GM19467 (cell line): ENCODE data around the gene UBASH3A.

Source experiments
- ATAC-seq: cut with Tn5 transposase; IDR thresholded peaks from one replicate; pipeline ENCODE4 v1.9.1; 2021; ENCODE audit warnings: mild to moderate bottlenecking, moderate library complexity; ENCODE audit not compliant: unreplicated experiment

Gene UBASH3A

GRCh38 chr21:42388740-42389448 is 14.8 kb upstream of the UBASH3A start:
- ATAC-seq: no peak

GRCh38 chr21:42389449-42389835 is 14.3 kb upstream of the UBASH3A start:
- no peak for ATAC-seq

GRCh38 chr21:42390193-42390592 is 13.5 kb upstream of the UBASH3A start:
- no peak for ATAC-seq

GRCh38 chr21:42390696-42391095 is 13.0 kb upstream of the UBASH3A start:
- no peak for ATAC-seq

GRCh38 chr21:42391297-42391696 is 12.4 kb upstream of the UBASH3A start:
- ATAC-seq: no peak

- ATAC-seq: no peak
These were observed 10.8 kb upstream of the UBASH3A start for GRCh38 chr21:42392731-42393442.

GRCh38 chr21:42393443-42393950 is 10.2 kb upstream of the UBASH3A start:
- no peak for ATAC-seq

- ATAC-seq: no peak
These were observed 8.4 kb upstream of the UBASH3A start for GRCh38 chr21:42395302-42395701.

GRCh38 chr21:42395905-42396651 is 7.6 kb upstream of the UBASH3A start, which contains the start of gene TMPRSS3:
TSS of gene TMPRSS3 (minus strand) at chr21:42396052. CDS start at chr21:42395417, 635 bp downstream.
- no peak for ATAC-seq

GRCh38 chr21:42396799-42397745 is 6.6 kb upstream of the UBASH3A start:
- ATAC-seq: no peak

- no peak for ATAC-seq
These were observed 5.8 kb upstream of the UBASH3A start for GRCh38 chr21:42397746-42398394.

GRCh38 chr21:42398436-42399028 is 5.2 kb upstream of the UBASH3A start:
- ATAC-seq: no peak

- no peak for ATAC-seq
These were observed 3.2 kb upstream of the UBASH3A start for GRCh38 chr21:42400525-42400924.

- no peak for ATAC-seq
These were observed 2.5 kb upstream of the UBASH3A start for GRCh38 chr21:42401154-42401553.

GRCh38 chr21:42401820-42402251 is 1.9 kb upstream of the UBASH3A start:
- ATAC-seq: no peak

GRCh38 chr21:42404539-42404938 is 837 bp downstream of the UBASH3A start:
- ATAC-seq: no peak

- ATAC-seq: no peak
These were observed 1.6 kb downstream of the UBASH3A start for GRCh38 chr21:42405064-42406013.

GRCh38 chr21:42406201-42406621 is 2.5 kb downstream of the UBASH3A start:
- ATAC-seq: no peak
